Caco-2 (cell line): ENCODE data around the gene SLC9A8. TPM values are rescaled to one million over a fixed set of nuclear protein-coding genes. Genes with fewer than 3 reads are reported as not detected.

Source experiments
- BruUV-seq: library from RNA; stranded (reverse); fragments of 400-500 nt; replicated peaks from 2 replicates; lab custom pipeline; 2021; lab: Mats Ljungman, UMichigan
- CTCF ChIA-PET: fragments of 300-600 bp; sonication (Branson Sonifier 250); formaldehyde crosslinking; loops from one replicate; lab custom pipeline; 2022; ENCODE audit warnings: antibody characterized with exemption; lab: Charles Lee
- POLR2A ChIA-PET: fragments of 300-600 bp; sonication (Branson Sonifier 250); formaldehyde crosslinking; loops from one replicate; lab custom pipeline; 2022; ENCODE audit warnings: antibody characterized with exemption; lab: Charles Lee
- DNase-seq, 2 experiments: peaks; one replicate each; pipeline versions ENCODE4 v3.0.0 to v3.0.0-alpha.2; 2020 to 2022
- H3K27me3 ChIP-seq: replicated peaks from 2 replicates; pipeline ENCODE4 v1.6.0; 2011; ENCODE audit warnings: low read length; ENCODE audit not compliant: control insufficient read depth, insufficient read depth
- H3K36me3 ChIP-seq: 2 replicates; pipeline ENCODE4 v1.5.1; 2011; ENCODE audit warnings: low read length; ENCODE audit not compliant: control insufficient read depth, insufficient read depth
- H3K4me1 ChIP-seq: fragments of 250-450 bp; sonication (Bioruptor Pico); 2 replicates; pipeline ENCODE4 v1.5.1; 2020; ENCODE audit warnings: mild to moderate bottlenecking
- H3K4me3 ChIP-seq: 2 replicates; pipeline ENCODE4 v1.5.1; 2011; ENCODE audit warnings: low read depth, mild to moderate bottlenecking, control low read depth, low read length
- H3K9me3 ChIP-seq: fragments of 250-450 bp; sonication (Bioruptor Pico); 2 replicates; pipeline ENCODE4 v1.5.1; 2020; ENCODE audit warnings: mild to moderate bottlenecking, moderate library complexity
- H3K27ac Mint-ChIP-seq: one replicate; pipeline ENCODE4 v1.8.0; 2022; ENCODE audit warnings: mixed read lengths; ENCODE audit not compliant: unreplicated experiment
- H3K27me3 Mint-ChIP-seq: one replicate; pipeline ENCODE4 v1.8.0; 2022; ENCODE audit warnings: mixed read lengths; ENCODE audit not compliant: insufficient read depth, unreplicated experiment
- H3K36me3 Mint-ChIP-seq: one replicate; pipeline ENCODE4 v1.8.0; 2022; ENCODE audit warnings: mild to moderate bottlenecking, mixed read lengths; ENCODE audit not compliant: insufficient read depth, unreplicated experiment
- H3K4me1 Mint-ChIP-seq: one replicate; pipeline ENCODE4 v1.8.0; 2022; ENCODE audit warnings: low read depth, mixed read lengths; ENCODE audit not compliant: unreplicated experiment
- H3K4me3 Mint-ChIP-seq: one replicate; pipeline ENCODE4 v1.8.0; 2022; ENCODE audit warnings: mild to moderate bottlenecking, moderate library complexity, mixed read lengths; ENCODE audit not compliant: unreplicated experiment
- H3K9me3 Mint-ChIP-seq: one replicate; pipeline ENCODE4 v1.8.0; 2022; ENCODE audit warnings: mixed read lengths; ENCODE audit not compliant: unreplicated experiment
- intact Hi-C: fragments of 100-400 bp; cut with micrococcal nuclease; formaldehyde crosslinking; loops from one replicate; pipeline ENCODE4 v1.10.0; 2022; ENCODE audit not compliant: unreplicated experiment
- total RNA-seq: library from RNA; stranded (reverse); gene quantifications from 2 replicates; pipeline ENCODE4 v1.2.3, GENCODE V29; 2022
- TF ChIP-seq, protein P1 (sequence below), 2 experiments: fragments of 200-600 bp in 1 of 2; IDR thresholded peaks; 1 replicate in 1 of 2; 2 replicates in 1 of 2; pipeline versions ENCODE4 v1.5.1 to v1.8.0; 2011 to 2022; ENCODE audit warnings: antibody characterized with exemption in 1 of 2, control low read depth in 1 of 2, inconsistent platforms in 1 of 2, low read depth in 1 of 2, low read length in 1 of 2, mild to moderate bottlenecking in 1 of 2, moderate library complexity in 1 of 2; ENCODE audit not compliant: insufficient read depth in 1 of 2, severe bottlenecking in 1 of 2, unreplicated experiment in 1 of 2

Gene SLC9A8
- total RNA-seq, 1 experiment from 2014 or later, result 21.4 TPM

- H3K9me3 Mint-ChIP-seq, result no peaks in the 10 kb centered on the region
- no peaks in the 10 kb centered on the region for H3K27me3 ChIP-seq
- peaks cover 10% of the 10 kb centered on the region; the same call in 1 of the 2 replicates for H3K4me1 ChIP-seq
- no TSS peak for BruUV-seq
- no peak overlapping the region for H3K4me3 ChIP-seq
- TF ChIP-seq, protein P1, sequence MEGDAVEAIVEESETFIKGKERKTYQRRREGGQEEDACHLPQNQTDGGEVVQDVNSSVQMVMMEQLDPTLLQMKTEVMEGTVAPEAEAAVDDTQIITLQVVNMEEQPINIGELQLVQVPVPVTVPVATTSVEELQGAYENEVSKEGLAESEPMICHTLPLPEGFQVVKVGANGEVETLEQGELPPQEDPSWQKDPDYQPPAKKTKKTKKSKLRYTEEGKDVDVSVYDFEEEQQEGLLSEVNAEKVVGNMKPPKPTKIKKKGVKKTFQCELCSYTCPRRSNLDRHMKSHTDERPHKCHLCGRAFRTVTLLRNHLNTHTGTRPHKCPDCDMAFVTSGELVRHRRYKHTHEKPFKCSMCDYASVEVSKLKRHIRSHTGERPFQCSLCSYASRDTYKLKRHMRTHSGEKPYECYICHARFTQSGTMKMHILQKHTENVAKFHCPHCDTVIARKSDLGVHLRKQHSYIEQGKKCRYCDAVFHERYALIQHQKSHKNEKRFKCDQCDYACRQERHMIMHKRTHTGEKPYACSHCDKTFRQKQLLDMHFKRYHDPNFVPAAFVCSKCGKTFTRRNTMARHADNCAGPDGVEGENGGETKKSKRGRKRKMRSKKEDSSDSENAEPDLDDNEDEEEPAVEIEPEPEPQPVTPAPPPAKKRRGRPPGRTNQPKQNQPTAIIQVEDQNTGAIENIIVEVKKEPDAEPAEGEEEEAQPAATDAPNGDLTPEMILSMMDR (IDR thresholded peaks at IDR 0.05; ENCODE audit: insufficient read depth in 1 of 2, low read depth in 1 of 2, low read length in 1 of 2, severe bottlenecking in 1 of 2, unreplicated experiment in 1 of 2), result no peak
- no peak overlapping the region for H3K4me3 Mint-ChIP-seq
- no peaks in the 10 kb centered on the region for H3K9me3 ChIP-seq
- ChIA-PET CTCF (no interaction called here), POLR2A (no interaction called here)
- no peak overlapping the region for H3K27ac Mint-ChIP-seq
- H3K4me1 Mint-ChIP-seq, result peaks cover 7% of the 10 kb centered on the region
- DNase-seq, result no peak
- no peaks in the 10 kb centered on the region for H3K27me3 Mint-ChIP-seq
- H3K36me3 ChIP-seq, result peaks cover 7% of the 10 kb centered on the region
- intact Hi-C loops, result no loop called here
- H3K36me3 Mint-ChIP-seq, result peaks cover 5% of the 10 kb centered on the region
Measured at GRCh38 chr20:49866051-49866450, 53.4 kb downstream of the SLC9A8 start.

DNA sequence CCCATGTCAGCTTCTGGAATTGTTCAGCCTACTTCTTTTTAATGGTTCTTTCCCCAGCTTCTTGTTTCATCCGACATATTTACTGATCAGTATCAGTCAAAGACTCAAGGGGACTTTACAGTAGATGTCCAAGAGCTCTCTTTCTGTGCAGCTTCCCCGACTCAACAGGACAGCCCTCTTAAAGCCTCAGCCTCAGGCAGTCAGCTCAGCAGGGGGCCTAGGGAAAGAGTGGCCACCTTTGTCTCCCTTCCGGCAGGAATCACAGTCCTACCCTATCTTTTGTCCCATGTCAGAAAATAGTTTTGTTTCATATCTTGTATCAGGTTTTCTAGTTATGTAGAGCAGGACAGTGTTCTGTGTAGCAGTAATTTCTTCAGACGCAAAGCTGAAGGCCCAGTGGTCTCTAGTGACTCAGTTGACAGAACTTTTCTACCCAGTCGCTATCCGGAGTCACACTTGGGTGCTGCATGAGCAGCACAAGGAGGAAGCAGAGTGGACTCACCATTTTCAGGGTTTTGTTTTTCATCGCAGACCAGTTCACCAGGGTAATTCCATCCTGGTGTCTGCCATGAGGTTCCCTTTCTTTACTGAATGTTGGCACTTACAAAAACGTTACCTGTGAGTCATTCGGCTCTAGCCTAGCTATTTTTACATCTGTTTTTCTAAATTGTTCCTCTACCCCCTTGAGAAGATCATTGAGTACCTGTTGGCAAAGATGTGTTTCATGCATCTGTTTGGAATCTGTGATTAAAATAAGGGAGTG, 55.0 kb downstream of the SLC9A8 start:
- no peaks in the 10 kb centered on the region for H3K27me3 ChIP-seq
- no TSS peak for BruUV-seq
- no peak overlapping the region for H3K27ac Mint-ChIP-seq
- H3K4me3 ChIP-seq, result no peak overlapping the region
- peaks cover 5% of the 10 kb centered on the region for H3K36me3 Mint-ChIP-seq
- peaks cover 7% of the 10 kb centered on the region for H3K4me1 Mint-ChIP-seq
- TF ChIP-seq, protein P1 (IDR thresholded peaks at IDR 0.05; ENCODE audit: insufficient read depth in 1 of 2, low read depth in 1 of 2, low read length in 1 of 2, severe bottlenecking in 1 of 2, unreplicated experiment in 1 of 2), result no peak
- ChIA-PET CTCF (no interaction called here), POLR2A (no interaction called here)
- H3K9me3 Mint-ChIP-seq, result no peaks in the 10 kb centered on the region
- peaks cover 10% of the 10 kb centered on the region; the same call in 1 of the 2 replicates for H3K4me1 ChIP-seq
- DNase-seq, result peak in 1 of 2 experiments; percentile 25
- peaks cover 7% of the 10 kb centered on the region for H3K36me3 ChIP-seq
- intact Hi-C loops, result no loop called here
- H3K27me3 Mint-ChIP-seq, result no peaks in the 10 kb centered on the region
- H3K9me3 ChIP-seq, result no peaks in the 10 kb centered on the region
- H3K4me3 Mint-ChIP-seq, result no peak overlapping the region

DNA sequence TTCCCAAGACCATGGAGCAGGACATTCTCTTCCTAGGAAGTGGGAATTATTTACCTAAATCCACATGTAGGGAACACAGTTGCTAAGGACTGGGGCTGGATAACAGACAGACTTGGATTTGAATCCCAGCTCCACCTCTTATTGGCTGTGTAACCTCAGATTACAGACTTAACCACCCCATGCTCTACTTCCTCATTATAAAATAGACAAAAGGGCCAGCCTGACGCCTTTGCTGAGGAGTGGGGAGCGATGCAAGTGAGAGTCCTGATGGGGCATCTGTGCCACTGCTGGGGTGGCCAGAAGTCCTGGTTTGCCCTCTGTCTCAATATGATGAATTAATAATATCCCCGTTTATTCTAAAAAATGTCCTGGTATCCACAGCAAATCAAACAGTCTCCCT, 55.9 kb downstream of the SLC9A8 start:
- no peaks in the 10 kb centered on the region for H3K9me3 ChIP-seq
- Mint-ChIP-seq H3K9me3 (no peaks in the 10 kb centered on the region), H3K36me3 (peaks cover 5% of the 10 kb centered on the region), H3K27ac (no peak overlapping the region), H3K27me3 (no peaks in the 10 kb centered on the region), H3K4me1 (peaks cover 7% of the 10 kb centered on the region), H3K4me3 (no peak overlapping the region)
- intact Hi-C loops, result no loop called here
- CTCF ChIA-PET, result no interaction called here
- POLR2A ChIA-PET, result no interaction called here
- peaks cover 10% of the 10 kb centered on the region; the same call in 1 of the 2 replicates for H3K4me1 ChIP-seq
- no TSS peak for BruUV-seq
- no peaks in the 10 kb centered on the region for H3K27me3 ChIP-seq
- TF ChIP-seq, protein P1 (IDR thresholded peaks at IDR 0.05; ENCODE audit: insufficient read depth in 1 of 2, low read depth in 1 of 2, low read length in 1 of 2, severe bottlenecking in 1 of 2, unreplicated experiment in 1 of 2), result no peak
- DNase-seq, result no peak
- H3K4me3 ChIP-seq, result no peak overlapping the region
- H3K36me3 ChIP-seq, result peaks cover 7% of the 10 kb centered on the region
